Right ventricle myocardium superior (tissue), 1 donor: ENCODE measurements around the gene RTCB. TPM values are rescaled to one million over a fixed set of nuclear protein-coding genes. Genes with fewer than 3 reads are reported as not detected.
"Not testable (repeated sequence)": the region's sequence is repeated elsewhere in the genome, so short reads cannot be mapped to it uniquely, and the experiment has no call there.

Source experiments
- ATAC-seq: fragments of 200-7000 bp; cut with Tn5 transposase; one replicate; pipeline ENCODE4 v1.9.1; 2020; ENCODE audit warnings: mild to moderate bottlenecking; ENCODE audit not compliant: poor library complexity
- DNase-seq: peaks from one replicate; pipeline ENCODE4 v3.0.0-alpha.2; 2020
- intact Hi-C: fragments of 100-400 bp; cut with DNase I; formaldehyde crosslinking; loops from one replicate; pipeline ENCODE4 v1.11.2; 2022
- total RNA-seq: library from RNA; stranded (reverse); fragmentation: NEBNext Ultra II Directional; extraction: Animal tissue kit (Norgen Biotek cat#: 25700); gene quantifications from one replicate; pipeline ENCODE4 v1.2.1, GENCODE V29; 2021
- donor health status: DM: no; HTN: yes; CAD: no; lungs with severe emphysema.

The RTCB gene
- total RNA-seq, 1 donor from 2014 or later = 38.5 TPM

- DNase-seq (no peak), ATAC-seq (no peak)
- intact Hi-C loops = no loop called here
Observed at GRCh38 chr22:32401486-32401885, 10.6 kb downstream of the RTCB start.

GRCh38 chr22:32396746-32397145, 15.3 kb downstream of the RTCB start:
- intact Hi-C loops = no loop called here
- DNase-seq (no peak), ATAC-seq (no peak)

GRCh38 chr22:32396255-32396654, 15.8 kb downstream of the RTCB start:
- no peak for DNase-seq
- no peak for ATAC-seq
- intact Hi-C loops = no loop called here

DNA sequence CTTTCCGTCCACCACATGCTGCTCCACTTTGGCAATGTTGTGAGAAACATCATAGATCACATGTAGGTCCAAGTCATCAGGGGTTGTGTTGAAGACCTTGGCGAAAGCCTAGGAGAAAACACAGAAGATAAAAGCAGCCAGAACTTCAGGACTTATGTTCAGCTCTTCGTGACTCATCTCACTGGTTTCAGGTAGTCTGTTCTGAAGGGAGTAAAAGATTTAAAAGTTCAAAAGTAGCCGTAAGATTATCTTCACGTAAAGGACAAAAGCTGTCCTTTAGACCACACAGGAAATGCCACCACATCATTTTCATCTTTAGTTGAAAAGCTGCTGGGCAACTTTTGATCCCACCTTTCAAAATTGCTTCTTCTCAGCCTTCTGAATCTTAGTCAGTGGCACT, 16.9 kb downstream of the RTCB start:
- intact Hi-C loops = no loop called here
- ATAC-seq (no peak), DNase-seq (no peak)

DNA sequence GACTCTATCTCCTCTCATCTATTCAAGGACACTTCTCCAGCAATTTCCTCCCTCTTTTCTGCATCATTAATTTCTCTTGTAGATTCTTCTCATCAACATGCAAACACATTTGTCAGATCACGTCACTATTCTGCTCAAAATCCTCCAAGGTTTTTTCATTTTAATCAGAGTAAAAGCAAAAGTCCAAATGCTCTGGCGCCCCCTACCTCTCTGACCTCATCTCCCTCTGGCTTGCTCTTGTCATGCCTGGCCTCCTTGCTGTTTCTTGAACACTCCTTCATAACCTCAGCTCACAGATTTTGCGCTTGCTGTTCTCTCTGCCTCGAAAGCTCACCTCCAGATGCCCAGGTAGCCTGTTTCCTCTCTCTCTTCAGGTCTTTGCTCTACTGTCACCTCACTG, 22.4 kb downstream of the RTCB start:
- ATAC-seq (no peak), DNase-seq (no peak)
- intact Hi-C loops = no loop called here

- ATAC-seq (no peak), DNase-seq (no peak)
- intact Hi-C loops = no loop called here
Observed at GRCh38 chr22:32385681-32386080, 26.4 kb downstream of the RTCB start.

DNA sequence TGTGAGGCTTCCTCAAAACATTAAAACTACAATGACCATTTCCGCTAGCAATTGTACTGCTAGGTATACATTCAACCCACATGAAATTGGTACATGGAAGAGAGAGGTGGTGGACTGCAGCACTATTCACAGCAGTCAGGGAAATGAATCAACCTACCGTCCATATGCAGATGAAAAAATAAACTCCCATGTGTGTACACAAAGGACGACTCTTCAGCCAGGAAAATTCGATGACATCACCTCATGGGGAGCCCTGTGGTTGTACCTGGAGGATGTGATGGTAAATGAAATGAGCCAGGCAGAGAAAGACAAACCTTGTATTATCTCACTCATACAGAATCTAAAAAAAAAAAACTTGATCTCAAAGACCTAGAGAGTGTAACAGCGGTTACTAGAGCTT, 31.1 kb downstream of the RTCB start:
- no peak for ATAC-seq
- intact Hi-C loops = no loop called here
- no peak for DNase-seq

GRCh38 chr22:32378707-32379272, 33.3 kb downstream of the RTCB start:
- ATAC-seq = no peak
- no peak for DNase-seq
- intact Hi-C loops = no loop called here

DNA sequence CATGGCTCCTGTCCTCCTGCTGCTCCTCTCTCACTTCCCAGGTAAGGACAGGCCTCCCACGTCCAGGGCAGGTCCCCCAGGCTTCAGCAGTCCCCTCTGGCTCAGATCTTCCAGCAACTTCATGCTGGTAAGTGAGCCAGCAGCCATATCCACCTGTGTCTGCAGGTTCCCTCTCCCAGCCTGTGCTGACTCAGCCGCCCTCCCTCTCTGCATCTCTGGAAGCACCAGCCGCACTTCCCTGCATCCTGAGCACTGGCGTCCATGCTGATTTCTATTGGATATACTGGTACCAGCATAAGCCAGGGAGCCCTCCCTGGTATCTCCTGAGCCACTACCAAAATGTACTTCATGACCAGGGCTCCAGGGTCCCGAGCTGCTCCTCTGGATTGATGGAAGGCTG, 35.4 kb downstream of the RTCB start:
- intact Hi-C loops = no loop called here
- ATAC-seq (no peak), DNase-seq (no peak)

DNA sequence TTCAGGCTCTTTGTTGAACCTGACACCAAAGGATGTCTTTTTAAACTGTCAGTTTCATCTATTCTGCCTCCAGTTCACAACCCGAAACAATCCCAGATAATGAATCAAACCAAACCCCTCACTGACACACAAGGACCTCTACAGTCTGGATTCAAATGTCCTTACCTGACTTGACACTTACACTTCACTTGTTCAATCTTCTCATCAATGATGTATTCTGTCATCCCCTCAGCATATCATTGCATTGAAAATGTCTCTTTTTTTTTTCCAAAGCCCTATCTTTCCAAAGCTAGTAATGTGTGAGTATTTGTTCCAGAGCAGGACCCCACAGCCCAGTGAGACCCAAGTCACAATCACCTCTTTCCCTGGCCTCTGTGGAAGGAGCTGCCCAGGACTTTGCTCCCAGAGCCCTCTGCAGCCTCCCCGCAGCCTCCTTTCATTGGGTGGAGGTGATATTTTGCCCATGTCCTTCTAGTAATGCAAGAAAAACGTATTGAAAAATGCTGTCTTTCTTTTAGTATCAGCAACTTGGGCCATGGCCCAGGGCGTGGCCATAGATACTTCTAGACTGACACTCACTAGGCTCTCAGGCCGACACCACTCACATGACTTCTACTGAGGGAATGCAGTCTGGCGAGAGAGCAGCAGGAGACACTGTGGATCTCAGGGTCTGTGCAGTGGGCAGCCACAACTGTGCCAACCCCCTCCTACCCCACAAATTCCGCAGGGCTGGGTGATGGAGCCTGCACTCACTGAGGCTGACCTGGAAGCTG, 36.2 kb downstream of the RTCB start:
- ATAC-seq = no peak

GRCh38 chr22:32364210-32364609, 47.8 kb downstream of the RTCB start:
- no peak for ATAC-seq
- DNase-seq = no peak
- intact Hi-C loops = no loop called here

More for the DNA sequence above, 36.2 kb downstream of the RTCB start:
- intact Hi-C loops = no loop called here
- no peak for DNase-seq

GRCh38 chr22:32361257-32361656, 50.8 kb downstream of the RTCB start:
- ATAC-seq (no peak), DNase-seq (no peak)
- intact Hi-C loops = no loop called here

DNA sequence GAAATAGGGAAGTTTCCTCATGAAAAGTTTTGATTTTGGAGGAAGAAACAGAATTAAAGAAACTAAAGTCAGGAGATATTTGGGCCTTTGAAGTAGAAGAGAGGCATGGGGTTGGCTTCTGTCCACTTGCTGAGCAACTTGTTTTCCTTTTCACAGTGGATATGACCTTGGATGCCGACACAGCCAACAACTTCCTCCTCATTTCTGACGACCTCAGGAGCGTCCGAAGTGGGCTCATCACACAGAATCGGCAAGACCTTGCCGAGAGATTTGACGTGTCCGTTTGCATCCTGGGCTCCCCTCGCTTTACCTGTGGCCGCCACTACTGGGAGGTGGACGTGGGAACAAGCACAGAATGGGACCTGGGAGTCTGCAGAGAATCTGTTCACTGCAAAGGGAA, 52.0 kb downstream of the RTCB start:
- intact Hi-C loops, DNase-seq, ATAC-seq: not testable (repeated sequence)

DNA sequence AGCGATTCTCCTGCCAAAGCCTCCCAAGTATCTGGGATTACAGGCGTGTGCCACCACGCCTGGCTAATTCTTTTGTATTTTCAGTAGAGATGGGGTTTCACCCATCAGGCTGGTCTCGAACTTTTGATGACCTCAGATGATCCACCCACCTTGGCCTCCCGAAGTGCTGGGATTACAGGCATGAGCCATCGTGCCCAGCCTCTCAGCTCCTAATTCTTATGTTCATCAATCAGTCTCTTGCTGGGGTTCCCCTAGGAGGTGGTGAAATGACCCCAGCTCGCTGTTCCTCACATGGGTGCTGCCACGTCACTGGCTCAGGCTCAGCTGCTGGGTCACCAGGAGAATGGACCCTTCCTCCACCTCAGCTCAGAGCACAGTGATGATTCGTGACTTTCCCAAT, 54.5 kb downstream of the RTCB start, which contains the start of gene RFPL3:
Gene RFPL3 (plus strand): TSS at position 301 of the 400 bp plus-strand sequence. CDS start 205 bp downstream, outside the sequence.
- ATAC-seq, DNase-seq, intact Hi-C loops: not testable (repeated sequence)

- no peak for DNase-seq
- intact Hi-C loops = no loop called here
- ATAC-seq = no peak
Observed at GRCh38 chr22:32355760-32356159, 56.3 kb downstream of the RTCB start.

DNA sequence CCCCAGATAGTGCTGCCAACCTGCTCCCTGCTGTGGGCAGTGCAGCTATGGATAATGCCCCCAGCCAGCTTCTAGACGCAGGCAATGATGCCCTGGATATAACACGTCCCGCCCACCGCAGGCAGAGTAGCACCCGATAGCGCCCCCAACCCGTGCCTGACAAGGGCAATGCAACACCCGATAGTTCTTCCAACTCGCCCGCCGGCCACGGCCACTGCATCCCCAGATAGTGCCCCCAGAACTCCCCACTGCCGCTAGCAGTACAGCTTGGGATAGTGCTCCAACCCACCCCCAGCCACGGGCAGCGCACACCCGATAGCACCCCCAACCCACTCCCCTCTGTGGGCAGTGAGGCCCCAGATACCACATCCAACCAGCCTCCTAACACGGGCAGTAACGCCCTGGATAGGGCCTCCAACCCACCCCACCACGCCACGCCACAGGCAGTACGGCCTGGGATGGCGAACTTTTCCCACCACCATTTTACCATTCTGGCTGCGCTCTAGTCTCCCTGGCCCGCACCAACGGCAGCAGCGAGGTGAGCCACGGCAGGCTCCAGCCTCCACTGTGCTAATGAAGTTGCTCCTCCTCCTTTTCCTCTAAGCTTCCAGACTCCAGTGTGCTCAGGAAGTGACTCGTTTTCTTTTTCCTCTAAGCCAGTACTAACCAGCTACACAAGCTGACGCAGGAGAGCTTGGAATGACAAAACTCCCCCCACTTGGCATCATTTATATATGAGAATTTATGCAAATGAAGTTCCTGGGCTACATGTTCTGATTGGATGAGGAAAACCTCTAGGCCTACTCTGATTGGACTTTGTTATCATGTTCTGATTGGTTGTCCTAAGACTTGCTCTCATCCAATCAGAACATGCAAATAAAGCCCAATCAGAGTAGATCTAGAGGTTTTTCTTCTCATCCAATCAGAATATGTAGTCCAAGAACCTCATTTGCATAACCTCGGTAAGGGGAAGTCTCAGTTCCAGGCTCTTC, 57.4 kb downstream of the RTCB start:
- intact Hi-C loops = no loop called here
- DNase-seq = no peak
- no peak for ATAC-seq

- intact Hi-C loops = no loop called here
- no peak for ATAC-seq
- DNase-seq = no peak
Observed at GRCh38 chr22:32353840-32354239, 58.2 kb downstream of the RTCB start.

DNA sequence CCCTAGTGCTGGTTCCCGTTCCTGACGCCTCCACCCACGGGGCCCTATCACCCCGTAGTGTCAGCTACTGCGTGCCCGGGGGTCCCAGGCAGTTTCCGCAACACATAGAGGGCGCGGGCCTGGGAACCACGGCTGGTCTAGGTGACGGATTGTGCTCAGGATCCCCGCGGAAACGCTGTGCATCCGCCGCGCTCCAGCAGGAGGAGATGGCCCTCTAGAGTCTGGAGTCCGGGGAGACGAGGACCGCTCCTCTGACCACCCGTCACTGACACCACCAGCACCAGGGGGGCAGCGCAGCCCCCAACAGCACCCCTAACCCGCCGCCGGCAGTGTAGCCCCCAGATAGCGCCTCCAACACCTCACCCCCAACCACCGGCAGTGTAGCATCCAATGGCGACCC, 58.8 kb downstream of the RTCB start:
- ATAC-seq (no peak), DNase-seq (no peak)
- intact Hi-C loops = no loop called here

GRCh38 chr22:32352681-32353080, 59.4 kb downstream of the RTCB start:
- DNase-seq = no peak
- ATAC-seq = no peak
- intact Hi-C loops = no loop called here
